ENCODE measurements around the gene ZNF148. TPM values are rescaled to one million over a fixed set of nuclear protein-coding genes. Genes with fewer than 3 reads are reported as not detected.

Gene ZNF148
- polyA plus RNA-seq, 2 donors: 2.6 to 3.6 TPM

- Histone ChIP-seq H3K9me3 (ENCODE audit: control insufficient read depth in 2 of 2, insufficient read depth in 1 of 2, low read depth in 1 of 2, low read length in 1 of 2) (no peaks in the 10 kb centered on the region), H3K36me3 (ENCODE audit: control insufficient read depth in 2 of 2, insufficient read depth in 2 of 2, low read length in 1 of 2) (peaks cover 0 to 3% of the 10 kb centered on the region in 2 donors), H3K27ac (ENCODE audit: low read depth in 2 of 2, low read length in 1 of 2) (no peak overlapping the region), H3K4me3 (ENCODE audit: low read depth in 1 of 2, low read length in 2 of 2) (no peak overlapping the region), H3K4me1 (ENCODE audit: control insufficient read depth in 2 of 2, insufficient read depth in 2 of 2, low read length in 1 of 2) (peaks cover 4 to 5% of the 10 kb centered on the region in 2 donors), H3K27me3 (ENCODE audit: control insufficient read depth in 1 of 2, insufficient read depth in 2 of 2, low read length in 2 of 2) (no peaks in the 10 kb centered on the region)
- 76 to 80% methylated on average over 7 of the region's 7 CpGs for WGBS, 2 donors
Measured at GRCh38 chr3:125194061-125194848, 180.9 kb downstream of the ZNF148 start.

DNA sequence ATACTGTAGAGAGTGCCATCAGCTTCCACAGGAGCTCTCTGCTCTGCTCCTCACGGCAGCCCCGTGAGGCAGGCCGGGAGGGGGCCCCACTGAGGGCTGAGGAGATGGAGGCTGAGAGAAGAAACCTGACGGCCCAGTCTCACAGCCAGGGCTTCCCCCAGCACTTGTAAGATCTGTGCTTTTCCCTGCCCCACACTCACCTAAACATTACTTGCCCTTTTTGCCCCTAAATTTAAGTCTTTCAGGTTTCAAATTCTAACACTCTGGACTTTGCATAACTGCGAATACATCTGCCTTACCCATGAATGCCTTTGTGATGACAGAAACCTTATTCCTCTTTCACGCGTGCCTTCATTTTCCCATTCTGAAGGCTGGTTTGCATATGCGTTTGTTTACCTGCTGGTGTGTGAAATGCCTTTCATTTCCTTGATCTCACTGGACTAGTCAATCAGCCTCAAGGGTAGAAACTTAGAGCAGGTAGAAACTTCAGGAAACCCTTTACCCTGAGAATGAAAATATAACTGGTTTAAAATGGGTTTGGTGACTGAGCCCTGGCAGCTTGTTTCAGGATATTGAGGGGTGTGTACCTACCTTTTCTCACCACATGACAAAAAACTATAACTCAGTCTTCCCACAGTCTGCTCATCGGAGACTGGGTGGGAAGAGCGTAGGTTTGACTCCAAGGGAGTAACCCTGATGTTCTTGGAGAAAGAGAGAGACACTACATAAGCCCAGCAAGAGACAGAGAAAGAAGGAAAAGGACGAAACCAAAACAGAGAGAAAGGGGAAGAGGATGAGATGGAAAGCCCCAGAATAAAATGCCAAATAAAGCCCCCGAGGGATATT, 182.7 kb downstream of the ZNF148 start:
- peaks cover 4 to 5% of the 10 kb centered on the region in 2 donors for H3K4me1 ChIP-seq (ENCODE audit: control insufficient read depth in 2 of 2, insufficient read depth in 2 of 2, low read length in 1 of 2)
- H3K9me3 ChIP-seq (ENCODE audit: control insufficient read depth in 2 of 2, insufficient read depth in 1 of 2, low read depth in 1 of 2, low read length in 1 of 2): no peaks in the 10 kb centered on the region
- H3K27me3 ChIP-seq (ENCODE audit: control insufficient read depth in 1 of 2, insufficient read depth in 2 of 2, low read length in 2 of 2): no peaks in the 10 kb centered on the region
- H3K4me3 ChIP-seq (ENCODE audit: low read depth in 1 of 2, low read length in 2 of 2): no peak overlapping the region
- H3K27ac ChIP-seq (ENCODE audit: low read depth in 2 of 2, low read length in 1 of 2): no peak overlapping the region
- 81 to 85% methylated on average over 11 to 12 of the region's 12 CpGs for WGBS, 2 donors
- peaks cover 0 to 3% of the 10 kb centered on the region in 2 donors for H3K36me3 ChIP-seq (ENCODE audit: control insufficient read depth in 2 of 2, insufficient read depth in 2 of 2, low read length in 1 of 2)

DNA sequence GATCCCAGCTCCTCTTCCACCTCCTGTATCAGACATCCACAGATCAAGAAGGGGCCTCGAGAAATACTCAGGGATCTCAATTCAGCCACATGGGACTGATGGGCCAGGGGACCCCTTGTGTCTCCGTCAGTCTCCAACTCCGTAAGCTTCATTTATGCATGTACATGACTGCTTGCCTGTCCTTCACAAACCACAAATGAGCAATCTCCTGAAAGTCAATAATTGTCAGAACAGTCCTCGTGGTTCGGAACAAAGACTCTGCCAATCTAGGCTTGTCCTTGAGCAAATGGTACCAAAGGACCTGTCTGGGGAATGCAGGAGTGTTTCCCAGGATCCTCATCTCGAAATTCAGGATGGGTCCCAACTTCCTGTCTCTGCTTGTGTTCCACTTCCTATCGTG, 183.4 kb downstream of the ZNF148 start:
- 82 to 85% methylated on average over 7 of the region's 7 CpGs for WGBS, 2 donors
- H3K27ac ChIP-seq (ENCODE audit: low read depth in 2 of 2, low read length in 1 of 2): no peak overlapping the region
- no peaks in the 10 kb centered on the region for H3K9me3 ChIP-seq (ENCODE audit: control insufficient read depth in 2 of 2, insufficient read depth in 1 of 2, low read depth in 1 of 2, low read length in 1 of 2)
- H3K4me3 ChIP-seq (ENCODE audit: low read depth in 1 of 2, low read length in 2 of 2): no peak overlapping the region
- H3K27me3 ChIP-seq (ENCODE audit: control insufficient read depth in 1 of 2, insufficient read depth in 2 of 2, low read length in 2 of 2): no peaks in the 10 kb centered on the region
- H3K36me3 ChIP-seq (ENCODE audit: control insufficient read depth in 2 of 2, insufficient read depth in 2 of 2, low read length in 1 of 2): peaks cover 0 to 3% of the 10 kb centered on the region in 2 donors
- peaks cover 4 to 5% of the 10 kb centered on the region in 2 donors for H3K4me1 ChIP-seq (ENCODE audit: control insufficient read depth in 2 of 2, insufficient read depth in 2 of 2, low read length in 1 of 2)

GRCh38 chr3:125191256-125191655, 183.9 kb downstream of the ZNF148 start:
- H3K27ac ChIP-seq (ENCODE audit: low read depth in 2 of 2, low read length in 1 of 2): no peak overlapping the region

DNA sequence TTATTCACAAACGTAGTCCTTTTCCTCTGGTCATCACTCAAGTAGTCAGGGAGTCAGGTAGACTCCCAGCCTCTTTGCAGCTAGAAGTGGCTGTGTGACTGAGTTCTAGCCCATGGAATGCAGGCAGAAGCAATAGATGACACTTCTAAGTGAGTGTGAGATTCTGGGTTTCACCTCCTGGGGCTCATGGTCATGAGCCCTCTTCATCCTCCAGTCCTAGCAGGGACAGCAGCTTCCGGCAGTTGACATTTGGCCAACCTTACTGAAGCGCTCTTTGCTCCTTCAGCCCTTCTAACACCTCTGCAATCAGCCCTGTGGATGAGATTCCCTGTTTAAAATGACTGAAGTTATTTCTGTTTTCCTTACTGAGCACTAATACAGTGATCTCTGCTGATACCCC, 184.3 kb downstream of the ZNF148 start:
- H3K27ac ChIP-seq (ENCODE audit: low read depth in 2 of 2, low read length in 1 of 2): no peak overlapping the region
- no peaks in the 10 kb centered on the region for H3K9me3 ChIP-seq (ENCODE audit: control insufficient read depth in 2 of 2, insufficient read depth in 1 of 2, low read depth in 1 of 2, low read length in 1 of 2)
- H3K27me3 ChIP-seq (ENCODE audit: control insufficient read depth in 1 of 2, insufficient read depth in 2 of 2, low read length in 2 of 2): no peaks in the 10 kb centered on the region
- 62 to 77% methylated on average over 3 of the region's 3 CpGs for WGBS, 2 donors
- no peak overlapping the region for H3K4me3 ChIP-seq (ENCODE audit: low read depth in 1 of 2, low read length in 2 of 2)
- peaks cover 0 to 3% of the 10 kb centered on the region in 2 donors for H3K36me3 ChIP-seq (ENCODE audit: control insufficient read depth in 2 of 2, insufficient read depth in 2 of 2, low read length in 1 of 2)
- peaks cover 4 to 5% of the 10 kb centered on the region in 2 donors for H3K4me1 ChIP-seq (ENCODE audit: control insufficient read depth in 2 of 2, insufficient read depth in 2 of 2, low read length in 1 of 2)

More at GRCh38 chr3:125191256-125191655, 183.9 kb downstream of the ZNF148 start:
- WGBS, 2 donors: 78 to 90% methylated on average over 4 of the region's 4 CpGs
- peaks cover 0 to 3% of the 10 kb centered on the region in 2 donors for H3K36me3 ChIP-seq (ENCODE audit: control insufficient read depth in 2 of 2, insufficient read depth in 2 of 2, low read length in 1 of 2)
- H3K27me3 ChIP-seq (ENCODE audit: control insufficient read depth in 1 of 2, insufficient read depth in 2 of 2, low read length in 2 of 2): no peaks in the 10 kb centered on the region
- H3K4me3 ChIP-seq (ENCODE audit: low read depth in 1 of 2, low read length in 2 of 2): no peak overlapping the region
- H3K4me1 ChIP-seq (ENCODE audit: control insufficient read depth in 2 of 2, insufficient read depth in 2 of 2, low read length in 1 of 2): peaks cover 4 to 5% of the 10 kb centered on the region in 2 donors
- H3K9me3 ChIP-seq (ENCODE audit: control insufficient read depth in 2 of 2, insufficient read depth in 1 of 2, low read depth in 1 of 2, low read length in 1 of 2): no peaks in the 10 kb centered on the region

DNA sequence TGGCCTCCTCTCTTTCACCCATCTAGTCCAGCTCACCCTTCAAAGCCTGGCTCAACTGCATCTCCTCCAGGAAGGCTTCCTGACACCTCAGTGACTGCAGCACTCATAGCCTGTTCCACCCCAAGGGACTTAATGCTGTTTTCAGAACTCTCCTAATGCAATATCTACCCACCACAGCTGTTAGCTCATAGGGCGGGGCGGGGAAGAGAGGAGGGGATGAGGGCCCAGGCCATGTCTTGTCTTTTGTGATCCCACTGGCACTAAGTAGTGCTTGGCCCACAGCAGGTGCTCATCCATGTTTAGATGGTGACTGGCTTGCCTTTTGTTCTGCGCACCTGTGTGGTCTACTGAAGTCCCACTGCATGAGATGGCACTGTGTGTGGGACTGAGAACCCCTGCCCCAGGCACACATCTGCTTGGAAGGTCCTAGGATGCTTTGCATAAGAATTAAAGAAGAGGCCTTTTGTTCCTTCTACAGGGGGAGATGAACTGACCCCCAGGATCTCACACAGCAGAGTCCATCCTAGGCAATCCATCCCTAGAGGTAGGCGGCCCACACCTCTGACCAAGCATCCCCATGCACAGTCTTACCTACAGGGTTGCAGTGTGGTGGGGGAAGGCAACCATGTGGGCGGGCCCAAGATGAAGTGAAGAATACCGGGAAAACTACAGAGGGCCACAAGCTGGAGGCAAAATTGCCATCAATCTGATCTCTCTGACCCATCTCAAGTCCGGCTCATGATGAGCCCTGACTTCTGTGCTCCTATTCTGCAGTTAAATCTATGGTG, 185.6 kb downstream of the ZNF148 start:
- Histone ChIP-seq H3K4me3 (ENCODE audit: low read depth in 1 of 2, low read length in 2 of 2) (no peak overlapping the region), H3K36me3 (ENCODE audit: control insufficient read depth in 2 of 2, insufficient read depth in 2 of 2, low read length in 1 of 2) (peaks cover 0 to 3% of the 10 kb centered on the region in 2 donors), H3K4me1 (ENCODE audit: control insufficient read depth in 2 of 2, insufficient read depth in 2 of 2, low read length in 1 of 2) (peaks cover 2 to 3% of the 10 kb centered on the region in 2 donors), H3K9me3 (ENCODE audit: control insufficient read depth in 2 of 2, insufficient read depth in 1 of 2, low read depth in 1 of 2, low read length in 1 of 2) (no peaks in the 10 kb centered on the region), H3K27me3 (ENCODE audit: control insufficient read depth in 1 of 2, insufficient read depth in 2 of 2, low read length in 2 of 2) (no peaks in the 10 kb centered on the region), H3K27ac (ENCODE audit: low read depth in 2 of 2, low read length in 1 of 2) (no peak overlapping the region)
- WGBS, 2 donors: 96% methylated on average over 7 of the region's 7 CpGs

DNA sequence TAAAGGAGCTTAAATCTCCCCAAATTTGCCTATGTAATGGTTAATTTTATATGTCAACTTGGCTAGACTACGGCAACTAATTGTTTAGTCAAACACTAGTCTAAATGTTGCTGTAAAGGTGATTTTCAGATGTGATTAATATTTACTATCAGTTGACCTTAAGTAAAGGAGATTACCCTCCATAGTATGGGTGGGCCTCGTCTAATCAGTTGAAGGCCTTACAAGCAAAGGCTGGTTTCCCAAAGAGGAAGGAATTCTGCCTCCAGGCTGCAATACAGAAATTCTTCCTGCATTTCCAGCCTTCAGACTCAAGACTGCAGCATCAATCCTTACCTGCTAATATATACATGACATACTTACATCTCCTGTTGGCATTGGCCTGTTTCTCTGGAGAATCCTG, 186.2 kb downstream of the ZNF148 start:
- Histone ChIP-seq H3K27me3 (ENCODE audit: control insufficient read depth in 1 of 2, insufficient read depth in 2 of 2, low read length in 2 of 2) (no peaks in the 10 kb centered on the region), H3K27ac (ENCODE audit: low read depth in 2 of 2, low read length in 1 of 2) (no peak overlapping the region), H3K4me3 (ENCODE audit: low read depth in 1 of 2, low read length in 2 of 2) (no peak overlapping the region), H3K9me3 (ENCODE audit: control insufficient read depth in 2 of 2, insufficient read depth in 1 of 2, low read depth in 1 of 2, low read length in 1 of 2) (no peaks in the 10 kb centered on the region), H3K4me1 (ENCODE audit: control insufficient read depth in 2 of 2, insufficient read depth in 2 of 2, low read length in 1 of 2) (peaks cover under 1% of the 10 kb centered on the region in 2 donors), H3K36me3 (ENCODE audit: control insufficient read depth in 2 of 2, insufficient read depth in 2 of 2, low read length in 1 of 2) (peaks cover 0 to 3% of the 10 kb centered on the region in 2 donors)
- 98 to 100% methylated on average over 2 of the region's 2 CpGs for WGBS, 2 donors

DNA sequence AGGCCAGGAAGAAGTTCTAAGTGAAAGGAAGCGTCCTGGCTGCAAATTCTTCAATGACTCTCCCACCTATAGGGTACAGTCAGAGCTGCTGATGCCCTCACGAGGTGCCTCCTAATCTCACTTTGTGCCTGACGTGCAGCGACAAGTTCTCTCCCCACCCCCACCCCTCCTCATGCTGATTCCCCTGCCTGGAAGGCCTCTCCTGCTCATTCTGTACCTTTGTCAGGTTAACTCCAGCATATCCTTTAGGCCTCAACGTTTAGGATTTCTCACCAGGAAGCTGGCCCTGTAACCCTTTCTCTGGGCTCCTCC, 187.6 kb downstream of the ZNF148 start:
- Histone ChIP-seq H3K36me3 (ENCODE audit: control insufficient read depth in 2 of 2, insufficient read depth in 2 of 2, low read length in 1 of 2) (peaks cover 0 to 3% of the 10 kb centered on the region in 2 donors), H3K4me3 (ENCODE audit: low read depth in 1 of 2, low read length in 2 of 2) (no peak overlapping the region), H3K9me3 (ENCODE audit: control insufficient read depth in 2 of 2, insufficient read depth in 1 of 2, low read depth in 1 of 2, low read length in 1 of 2) (no peaks in the 10 kb centered on the region), H3K27me3 (ENCODE audit: control insufficient read depth in 1 of 2, insufficient read depth in 2 of 2, low read length in 2 of 2) (no peaks in the 10 kb centered on the region), H3K27ac (ENCODE audit: low read depth in 2 of 2, low read length in 1 of 2) (no peak overlapping the region), H3K4me1 (ENCODE audit: control insufficient read depth in 2 of 2, insufficient read depth in 2 of 2, low read length in 1 of 2) (no peaks in the 10 kb centered on the region)
- WGBS, 2 donors: 63 to 73% methylated on average over 5 of the region's 5 CpGs

All from esophagus (tissue), 2 donors.